HCT116 (cell line): Measurements from ENCODE around the gene PIK3CD. TPM values are rescaled to one million over a fixed set of nuclear protein-coding genes. Genes with fewer than 3 reads are reported as not detected.

Experiments used
- ATAC-seq: fragments of 200-7000 bp; cut with Tn5 transposase; 2 replicates; pipeline ENCODE4 v1.9.1; 2020; ENCODE audit warnings: mild to moderate bottlenecking, moderate library complexity
- BruUV-seq: library from RNA; stranded (reverse); fragments of 400-500 nt; replicated peaks from 2 replicates; lab custom pipeline; 2021; lab: Mats Ljungman, UMichigan
- CTCF ChIA-PET: fragments of 300-600 bp; sonication (Branson Sonifier 250); formaldehyde crosslinking; loops from one replicate; lab custom pipeline; 2021; ENCODE audit warnings: antibody characterized with exemption; lab: Charles Lee
- POLR2A ChIA-PET: fragments of 300-600, 350-600 bp; sonication (Branson Sonifier 250); formaldehyde crosslinking; loops from one replicate; lab custom pipeline; 2021; ENCODE audit warnings: antibody characterized with exemption; lab: Charles Lee
- RAD21 ChIA-PET, 2 experiments: fragments of 300-600 bp; sonication (Branson Sonifier 250); formaldehyde crosslinking; loops; one replicate each; lab custom pipeline; 2023; ENCODE audit warnings: low total read pairs in 2 of 2; ENCODE audit not compliant: uncharacterized antibody in 2 of 2, unreplicated experiment in 2 of 2, low non-redundant PET in 1 of 2; lab: Charles Lee
- DNase-seq: peaks from one replicate; pipeline ENCODE4 v3.0.0-alpha.2; 2010; ENCODE audit warnings: low read depth, low spot score
- H2AFZ ChIP-seq: fragments of 200-600 bp; shearing (Covaris generic), sonication (generic); 2 replicates; pipeline ENCODE4 v1.6.1; 2017; ENCODE audit warnings: low read depth, mixed run types, mixed read lengths, antibody characterized with exemption, low read length; ENCODE audit not compliant: poor library complexity, severe bottlenecking
- H3K27ac ChIP-seq: 2 replicates; pipeline ENCODE4 v1.5.1; 2012; ENCODE audit warnings: low read depth, low read length
- H3K27me3 ChIP-seq: fragments of 200-600 bp; sonication (generic); 2 replicates; pipeline ENCODE4 v1.6.1; 2016; ENCODE audit warnings: mixed run types, low read length, mixed read lengths; ENCODE audit not compliant: insufficient read depth
- H3K36me3 ChIP-seq, 2 experiments: fragments of 200-500 bp in 1 of 2; fragments of 200-600 bp in 1 of 2; sonication (Bioruptor generic) in 1 of 2; sonication (generic) in 1 of 2; 2 replicates each; pipeline versions ENCODE4 v1.5.1 to v1.6.1; 2014 to 2016; ENCODE audit warnings: low read length in 2 of 2, inconsistent platforms in 1 of 2, mixed read lengths in 1 of 2, mixed run types in 1 of 2; ENCODE audit not compliant: insufficient read depth in 2 of 2, control insufficient read depth in 1 of 2
- H3K4me1 ChIP-seq, 2 experiments: fragments of 200-600 bp in 1 of 2; sonication (generic) in 1 of 2; 2 replicates each; pipeline versions ENCODE4 v1.5.1 to v1.6.1; 2012 to 2017; ENCODE audit warnings: low read length in 2 of 2, inconsistent platforms in 1 of 2, mild to moderate bottlenecking in 1 of 2, mixed read lengths in 1 of 2, mixed run types in 1 of 2, moderate library complexity in 1 of 2; ENCODE audit not compliant: insufficient read depth in 2 of 2, control insufficient read depth in 1 of 2
- H3K4me2 ChIP-seq: fragments of 200-600 bp; sonication (generic); 2 replicates; pipeline ENCODE4 v1.6.1; 2017; ENCODE audit warnings: mixed run types, low read length, mixed read lengths
- H3K4me3 ChIP-seq, 2 experiments: fragments of 200-600 bp in 1 of 2; sonication (generic) in 1 of 2; replicated peaks in 1 of 2; 2 replicates each; pipeline ENCODE4 v1.5.1; 2011 to 2016; ENCODE audit warnings: low read length in 2 of 2, control low read depth in 1 of 2, low read depth in 1 of 2, mild to moderate bottlenecking in 1 of 2, mixed read lengths in 1 of 2, mixed run types in 1 of 2
- H3K79me2 ChIP-seq: fragments of 200-600 bp; sonication (generic); 2 replicates; pipeline ENCODE4 v1.6.1; 2017; ENCODE audit warnings: mild to moderate bottlenecking, mixed run types, low read length, moderate library complexity, mixed read lengths; ENCODE audit not compliant: insufficient read depth
- H3K9ac ChIP-seq: fragments of 200-600 bp; sonication (generic); 2 replicates; pipeline ENCODE4 v1.6.1; 2016; ENCODE audit warnings: low read length, mixed read lengths
- H3K9me2 ChIP-seq: fragments of 200-600 bp; sonication (generic), shearing (Covaris generic); 2 replicates; pipeline ENCODE4 v1.6.1; 2017; ENCODE audit warnings: mixed run types, mild to moderate bottlenecking, moderate library complexity; ENCODE audit not compliant: insufficient read depth
- H3K9me3 ChIP-seq, 2 experiments: fragments of 200-500 bp in 1 of 2; fragments of 200-600 bp in 1 of 2; sonication (Bioruptor generic) in 1 of 2; sonication (generic) in 1 of 2; 2 replicates each; pipeline ENCODE4 v1.6.1; 2014 to 2017; ENCODE audit warnings: low read length in 2 of 2, mixed read lengths in 2 of 2, inconsistent platforms in 1 of 2, low read depth in 1 of 2, mild to moderate bottlenecking in 1 of 2, mixed run types in 1 of 2, moderate library complexity in 1 of 2; ENCODE audit not compliant: control insufficient read depth in 1 of 2, insufficient read depth in 1 of 2
- H4K20me1 ChIP-seq: fragments of 200-600 bp; sonication (generic), shearing (Covaris generic); 2 replicates; pipeline ENCODE4 v1.6.1; 2017; ENCODE audit warnings: mixed run types, mild to moderate bottlenecking, moderate library complexity; ENCODE audit not compliant: insufficient read depth
- ATF3 ChIP-seq: IDR thresholded peaks from 2 replicates; pipeline ENCODE4 v1.6.1; 2012
- CBX3 ChIP-seq: IDR thresholded peaks from 2 replicates; pipeline ENCODE4 v1.6.1; 2012; ENCODE audit warnings: low read depth
- CEBPB ChIP-seq: IDR thresholded peaks from 2 replicates; pipeline ENCODE4 v1.6.1; 2012; ENCODE audit warnings: low read depth
- EGR1 ChIP-seq: IDR thresholded peaks from 2 replicates; pipeline ENCODE4 v1.6.1; 2012; ENCODE audit warnings: low read depth
- ELF1 ChIP-seq: IDR thresholded peaks from 2 replicates; pipeline ENCODE4 v1.6.1; 2012; ENCODE audit warnings: low read depth, borderline replicate concordance
- EZH2 ChIP-seq: fragments of 200-600 bp; sonication (generic); IDR thresholded peaks from 2 replicates; pipeline ENCODE4 v1.6.1; 2017; ENCODE audit warnings: antibody characterized with exemption, mixed run types
- JUND ChIP-seq: IDR thresholded peaks from 2 replicates; pipeline ENCODE4 v1.6.1; 2012
- MAX ChIP-seq: IDR thresholded peaks from 2 replicates; pipeline ENCODE4 v1.6.1; 2012
- POLR2A ChIP-seq: IDR thresholded peaks from 2 replicates; pipeline ENCODE4 v1.7.0; 2011; ENCODE audit warnings: borderline replicate concordance; ENCODE audit not compliant: insufficient read depth, insufficient read length; ENCODE audit errors: extremely low read depth
- RAD21 ChIP-seq: IDR thresholded peaks from 2 replicates; pipeline ENCODE4 v1.6.1; 2012; ENCODE audit warnings: low read depth, mild to moderate bottlenecking
- REST ChIP-seq: IDR thresholded peaks from 2 replicates; pipeline ENCODE4 v1.6.1; 2012; ENCODE audit warnings: low read depth
- SIN3A ChIP-seq: IDR thresholded peaks from 2 replicates; pipeline ENCODE4 v1.6.1; 2012; ENCODE audit warnings: low read depth
- SP1 ChIP-seq: IDR thresholded peaks from 2 replicates; pipeline ENCODE4 v1.6.1; 2012; ENCODE audit warnings: low read depth
- SRF ChIP-seq: IDR thresholded peaks from 2 replicates; pipeline ENCODE4 v1.6.1; 2012; ENCODE audit warnings: low read depth
- TCF7L2 ChIP-seq: IDR thresholded peaks from 2 replicates; pipeline ENCODE4 v1.7.0; 2011; ENCODE audit warnings: borderline replicate concordance, inconsistent platforms; ENCODE audit not compliant: insufficient read depth, insufficient read length; ENCODE audit errors: extremely low read depth
- ZNF274 ChIP-seq: fragments of 200-500 bp; sonication (Bioruptor generic); IDR thresholded peaks from 2 replicates; pipeline ENCODE4 v1.6.1; 2014; ENCODE audit warnings: mild to moderate bottlenecking, low read depth, low read length, inconsistent platforms
- intact Hi-C: fragments of 100-400 bp; cut with micrococcal nuclease; formaldehyde crosslinking; loops from 2 replicates; pipeline ENCODE4 v1.10.0; 2022
- total RNA-seq: library from RNA; stranded (reverse); gene quantifications from one replicate; pipeline ENCODE4 v1.2.1, GENCODE V29; 2021; ENCODE audit not compliant: unreplicated experiment

Gene PIK3CD
- total RNA-seq, 1 experiment from 2014 or later = 9.2 TPM

GRCh38 chr1:9696793-9697192 lies 45.3 kb downstream of the PIK3CD start:
- ChIA-PET CTCF (no interaction called here), POLR2A (no interaction called here)
- ATAC-seq = no peak

More at GRCh38 chr1:9696793-9697192, 45.3 kb downstream of the PIK3CD start:
- H4K20me1 ChIP-seq = no peaks in the 10 kb centered on the region
- no peaks in the 10 kb centered on the region for H3K79me2 ChIP-seq
- no peaks in the 10 kb centered on the region for H3K36me3 ChIP-seq
- no peaks in the 10 kb centered on the region for H3K27me3 ChIP-seq
- intact Hi-C loops = no loop called here
- H3K9ac ChIP-seq = no peak overlapping the region
- no peak overlapping the region for H2AFZ ChIP-seq
- no peak overlapping the region for H3K27ac ChIP-seq
- no peaks in the 10 kb centered on the region for H3K9me2 ChIP-seq
- BruUV-seq = no TSS peak
- no peak overlapping the region for H3K4me3 ChIP-seq
- H3K4me1 ChIP-seq = peaks cover 15 to 27% of the 10 kb centered on the region in 2 experiments
- RAD21 ChIA-PET = no interaction called here
- TF ChIP-seq TCF7L2 = no peak
- no peak for TF ChIP-seq JUND
- TF ChIP-seq EZH2 = no peak
- TF ChIP-seq REST = no peak
- TF ChIP-seq SIN3A = no peak
- TF ChIP-seq CBX3 = no peak
- TF ChIP-seq ZNF274 = no peak
- TF ChIP-seq RAD21 = no peak
- TF ChIP-seq ATF3 = no peak
- no peak for TF ChIP-seq SRF
- no peak for TF ChIP-seq EGR1
- TF ChIP-seq POLR2A = no peak
- TF ChIP-seq ELF1 = no peak
- no peak for TF ChIP-seq MAX
- TF ChIP-seq CEBPB = no peak
- no peak for TF ChIP-seq SP1
- DNase-seq = no peak
- H3K4me2 ChIP-seq = no peak overlapping the region
- no peaks in the 10 kb centered on the region for H3K9me3 ChIP-seq
